ENCODE data around the gene METAP1D. TPM values are rescaled to one million over a fixed set of nuclear protein-coding genes. Genes with fewer than 3 reads are reported as not detected.

METAP1D gene
- total and polyA plus RNA-seq, 4 donors = 2.5 to 17.8 (median 3.0) TPM

DNA sequence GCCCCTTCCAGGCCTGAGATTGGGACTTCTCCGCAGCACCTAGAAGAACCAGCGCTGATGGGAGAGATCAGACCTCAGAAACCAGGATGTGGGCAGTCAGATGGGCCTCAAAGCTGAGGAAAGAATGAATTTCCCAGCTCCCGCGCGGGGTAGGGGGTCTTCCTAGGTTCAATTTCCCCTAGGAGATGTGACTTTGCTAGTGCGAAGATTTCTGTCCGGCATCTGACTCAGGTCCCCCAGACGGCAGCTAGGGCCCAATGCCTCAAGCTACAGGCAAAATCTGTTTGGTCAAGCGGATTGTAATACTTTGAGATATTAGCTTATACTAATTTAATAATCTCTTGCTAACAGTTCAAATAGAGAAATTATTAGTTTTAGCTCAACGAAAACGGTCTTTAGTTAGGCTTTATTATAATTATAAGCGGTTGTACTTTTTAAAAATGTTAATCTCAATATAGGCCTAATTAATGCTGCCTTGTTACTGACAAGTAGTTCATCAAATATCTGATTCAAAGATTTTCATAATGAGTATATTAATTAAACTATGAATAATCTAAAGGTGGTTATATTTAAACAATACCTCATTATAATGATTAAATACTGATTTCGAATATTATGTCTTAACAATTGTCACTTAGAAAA lies 91.4 kb downstream of the METAP1D start:
- Histone ChIP-seq H3K36me3 (ENCODE audit: control insufficient read depth in 4 of 4, insufficient read depth in 4 of 4, low read length in 4 of 4) (no peaks in the 10 kb centered on the region), H3K4me1 (ENCODE audit: control insufficient read depth in 5 of 5, insufficient read depth in 5 of 5, low read length in 5 of 5) (peaks cover 0 to 19% (median 8%) of the 10 kb centered on the region in 5 donors), H3K27me3 (ENCODE audit: control insufficient read depth in 3 of 3, insufficient read depth in 3 of 3, low read length in 2 of 3) (peaks cover 17 to 99% (median 89%) of the 10 kb centered on the region in 3 donors), H3K27ac (ENCODE audit: low read depth in 1 of 2, low read length in 1 of 2) (no peak overlapping the region), H3K4me3 (no peak overlapping the region), H3K9ac (ENCODE audit: insufficient read depth in 1 of 2, low read length in 2 of 2) (no peak overlapping the region), H3K9me3 (ENCODE audit: control insufficient read depth in 4 of 4, insufficient read depth in 3 of 4, low read length in 3 of 4) (peaks cover 0 to 17% (median 0%) of the 10 kb centered on the region in 4 donors)
- DNase-seq = peak in 2 of 3 donors; percentile 14 to 28
- ATAC-seq (ENCODE audit: insufficient read depth, low FRiP score) = no peak
- TF ChIP-seq, protein P1, sequence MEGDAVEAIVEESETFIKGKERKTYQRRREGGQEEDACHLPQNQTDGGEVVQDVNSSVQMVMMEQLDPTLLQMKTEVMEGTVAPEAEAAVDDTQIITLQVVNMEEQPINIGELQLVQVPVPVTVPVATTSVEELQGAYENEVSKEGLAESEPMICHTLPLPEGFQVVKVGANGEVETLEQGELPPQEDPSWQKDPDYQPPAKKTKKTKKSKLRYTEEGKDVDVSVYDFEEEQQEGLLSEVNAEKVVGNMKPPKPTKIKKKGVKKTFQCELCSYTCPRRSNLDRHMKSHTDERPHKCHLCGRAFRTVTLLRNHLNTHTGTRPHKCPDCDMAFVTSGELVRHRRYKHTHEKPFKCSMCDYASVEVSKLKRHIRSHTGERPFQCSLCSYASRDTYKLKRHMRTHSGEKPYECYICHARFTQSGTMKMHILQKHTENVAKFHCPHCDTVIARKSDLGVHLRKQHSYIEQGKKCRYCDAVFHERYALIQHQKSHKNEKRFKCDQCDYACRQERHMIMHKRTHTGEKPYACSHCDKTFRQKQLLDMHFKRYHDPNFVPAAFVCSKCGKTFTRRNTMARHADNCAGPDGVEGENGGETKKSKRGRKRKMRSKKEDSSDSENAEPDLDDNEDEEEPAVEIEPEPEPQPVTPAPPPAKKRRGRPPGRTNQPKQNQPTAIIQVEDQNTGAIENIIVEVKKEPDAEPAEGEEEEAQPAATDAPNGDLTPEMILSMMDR (IDR thresholded peaks at IDR 0.05; ENCODE audit: control extremely low read depth, extremely low read depth) = no peak
- 8 to 12% methylated on average over 13 of the region's 13 CpGs for WGBS, 2 donors

DNA sequence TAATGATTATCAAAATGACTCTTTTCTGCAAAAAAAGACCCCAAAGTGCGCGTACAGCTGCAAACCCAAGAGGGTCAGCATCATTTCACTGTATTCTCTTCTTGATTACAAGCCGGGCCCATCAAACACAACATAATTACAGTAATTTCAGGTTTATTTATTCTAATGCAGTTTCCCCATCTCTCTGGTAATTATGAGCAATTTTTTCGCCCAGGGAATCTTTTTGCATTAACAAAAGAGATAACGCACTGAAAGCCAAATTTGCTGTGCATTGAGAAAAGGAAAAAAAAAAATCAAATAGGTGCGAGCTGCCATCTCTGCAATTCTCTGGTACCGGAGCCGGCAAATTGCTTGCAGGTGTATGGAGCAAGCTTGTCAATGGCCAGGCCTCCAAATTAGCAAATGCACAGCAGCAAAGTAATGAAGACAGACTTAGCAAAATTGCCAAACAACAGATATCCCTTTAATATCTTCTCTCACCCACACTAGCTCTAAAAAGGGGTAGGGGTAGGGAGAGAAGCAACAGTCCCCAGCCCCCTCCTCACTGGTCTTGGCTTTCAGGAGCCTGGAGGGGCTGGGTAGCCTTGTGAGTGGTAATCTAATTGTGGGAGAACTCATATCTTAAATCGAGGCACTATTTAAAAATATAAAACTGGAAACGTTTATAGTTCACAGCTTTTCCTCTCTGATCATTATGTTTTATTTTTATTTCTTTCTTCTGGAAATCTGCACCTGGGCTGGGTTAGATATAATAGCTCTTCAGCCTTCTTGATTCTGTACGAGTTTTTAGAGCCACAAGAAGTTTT lies 92.2 kb downstream of the METAP1D start:
- no peaks in the 10 kb centered on the region for H3K36me3 ChIP-seq (ENCODE audit: control insufficient read depth in 4 of 4, insufficient read depth in 4 of 4, low read length in 4 of 4)
- no peak for ATAC-seq (ENCODE audit: insufficient read depth, low FRiP score)
- 12 to 16% methylated on average over 11 of the region's 11 CpGs for WGBS, 2 donors
- no peak overlapping the region for H3K4me3 ChIP-seq
- peaks cover 17 to 99% (median 87%) of the 10 kb centered on the region in 3 donors for H3K27me3 ChIP-seq (ENCODE audit: control insufficient read depth in 3 of 3, insufficient read depth in 3 of 3, low read length in 2 of 3)
- H3K9me3 ChIP-seq (ENCODE audit: control insufficient read depth in 4 of 4, insufficient read depth in 3 of 4, low read length in 3 of 4) = peaks cover 0 to 17% (median 0%) of the 10 kb centered on the region in 4 donors
- TF ChIP-seq, protein P1 (IDR thresholded peaks at IDR 0.05; ENCODE audit: control extremely low read depth, extremely low read depth) = no peak
- DNase-seq = peak in 2 of 3 donors; percentile 12 to 21
- no peak overlapping the region for H3K9ac ChIP-seq (ENCODE audit: insufficient read depth in 1 of 2, low read length in 2 of 2)
- no peak overlapping the region for H3K27ac ChIP-seq (ENCODE audit: low read depth in 1 of 2, low read length in 1 of 2)
- H3K4me1 ChIP-seq (ENCODE audit: control insufficient read depth in 5 of 5, insufficient read depth in 5 of 5, low read length in 5 of 5) = peaks cover 0 to 19% (median 8%) of the 10 kb centered on the region in 5 donors

GRCh38 chr2:172092716-172093415 lies 93.1 kb downstream of the METAP1D start:
- Histone ChIP-seq H3K4me1 (ENCODE audit: control insufficient read depth in 5 of 5, insufficient read depth in 5 of 5, low read length in 5 of 5) (peaks cover 0 to 21% (median 8%) of the 10 kb centered on the region in 5 donors), H3K4me3 (no peak overlapping the region), H3K27ac (ENCODE audit: low read depth in 1 of 2, low read length in 1 of 2) (no peak overlapping the region), H3K9ac (ENCODE audit: insufficient read depth in 1 of 2, low read length in 2 of 2) (no peak overlapping the region), H3K27me3 (ENCODE audit: control insufficient read depth in 3 of 3, insufficient read depth in 3 of 3, low read length in 2 of 3) (peaks cover 17 to 99% (median 86%) of the 10 kb centered on the region in 3 donors), H3K36me3 (ENCODE audit: control insufficient read depth in 4 of 4, insufficient read depth in 4 of 4, low read length in 4 of 4) (no peaks in the 10 kb centered on the region), H3K9me3 (ENCODE audit: control insufficient read depth in 4 of 4, insufficient read depth in 3 of 4, low read length in 3 of 4) (peaks cover 0 to 15% (median 0%) of the 10 kb centered on the region in 4 donors)
- TF ChIP-seq, protein P1 (IDR thresholded peaks at IDR 0.05; ENCODE audit: control extremely low read depth, extremely low read depth) = no peak
- DNase-seq (peak in 2 of 3 donors; percentile 12 to 15), ATAC-seq (ENCODE audit: insufficient read depth, low FRiP score) (no peak)
- 10 to 11% methylated on average over 19 of the region's 19 CpGs for WGBS, 2 donors

All from lung (tissue), 12 donors.